ENCODE measurements around the gene CFAP54. TPM values are rescaled to one million over a fixed set of nuclear protein-coding genes. Genes with fewer than 3 reads are reported as not detected.

The CFAP54 gene
- polyA plus RNA-seq, 2 of the 4 experiments (the other 2 are of a cell fraction) = 0.70 to 1.2 TPM

DNA sequence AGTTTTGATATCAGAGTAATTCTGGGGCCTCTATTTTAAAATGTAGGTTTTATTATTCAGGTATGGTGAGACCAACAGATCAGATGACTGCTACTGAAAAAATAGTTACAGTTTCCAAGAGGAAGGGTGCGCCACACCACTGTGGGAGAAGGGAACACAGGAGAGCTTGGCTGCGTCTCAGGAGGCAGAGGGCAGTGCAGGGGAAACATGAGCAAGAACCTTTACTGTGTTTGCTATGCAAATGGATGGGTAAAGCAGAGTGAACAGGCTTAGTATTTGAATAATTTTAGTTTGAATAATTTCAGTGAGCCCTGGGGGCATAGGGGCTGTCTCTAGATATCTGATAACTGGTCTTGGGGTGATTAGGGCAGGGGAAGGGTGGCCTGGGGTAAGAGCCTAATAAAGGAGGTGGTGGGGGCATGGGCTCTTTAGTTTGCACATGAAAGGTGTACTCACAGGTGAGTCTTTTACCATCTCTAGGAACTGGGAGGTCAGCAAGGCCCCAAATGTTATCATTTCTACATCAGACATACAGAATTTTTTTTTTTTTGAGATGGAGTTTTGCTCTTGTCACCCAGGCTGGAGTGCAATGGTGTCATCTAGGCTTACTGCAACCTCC, 220.9 kb downstream of the CFAP54 start:
- FAIRE-seq = no peak
- peak; percentile 68 to 74; a peak in 5 of 6 replicates for ATAC-seq
- CTCF ChIA-PET = no interaction called here
- Histone ChIP-seq H3K4me1 (no peaks in the 10 kb centered on the region), H3K4me2 (no peak overlapping the region), H3K9me3 (no peaks in the 10 kb centered on the region), H3K27ac (no peak overlapping the region), H3K4me3 (no peak overlapping the region)
- POLR2A ChIA-PET = no interaction called here
- no peak for TF ChIP-seq MAFK (IDR thresholded peaks at IDR 0.05; ENCODE audit: partially characterized antibody)
- TF ChIP-seq FOSB (CRISPR knock-in tag; IDR thresholded peaks at IDR 0.05) = no peak
- no peak for TF ChIP-seq BHLHE40 (IDR thresholded peaks at IDR 0.05; ENCODE audit: low read depth, low read length)
- TF ChIP-seq SMC3 (IDR thresholded peaks at IDR 0.05) = no peak
- TF ChIP-seq RNF2 (IDR thresholded peaks at IDR 0.05; ENCODE audit: borderline replicate concordance, low read depth) = no peak
- TF ChIP-seq RAD21 (conservative IDR thresholded peaks at IDR 0.05 in 1 of 2, IDR thresholded peaks at IDR 0.05 in 1 of 2) = peak; percentile 15 to 43; a peak in 2 of 5 replicates
- DNase-seq (ENCODE audit: low read depth in 1 of 2, low spot score in 1 of 2) = peak in 1 of 2 experiments; percentile 31
- WGBS (ENCODE audit: missing lambda C conversion rate) = 47% methylated on average over 2 of the region's 2 CpGs

DNA sequence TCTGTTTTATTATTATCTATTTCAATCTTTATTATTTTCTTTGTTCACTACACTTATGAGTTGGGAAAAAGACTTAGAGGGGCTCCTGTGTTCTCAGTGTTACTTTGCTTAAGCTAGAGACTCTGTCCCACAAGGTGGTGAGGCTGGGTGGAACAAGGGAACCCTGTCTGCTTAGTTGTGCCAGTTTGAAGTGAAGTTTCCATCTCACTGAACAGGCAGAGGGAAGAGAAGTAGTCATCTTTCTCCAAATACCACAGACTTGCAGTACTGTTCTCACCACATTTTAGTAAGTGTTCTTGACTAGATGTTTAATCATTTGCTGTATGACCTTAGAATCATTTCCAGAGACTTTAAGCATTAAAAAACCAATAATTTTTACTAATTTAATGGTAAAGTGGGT, 222.0 kb downstream of the CFAP54 start:
- H3K4me3 ChIP-seq = no peak overlapping the region
- no peak overlapping the region for H3K27ac ChIP-seq
- no peaks in the 10 kb centered on the region for H3K4me1 ChIP-seq
- no peak for FAIRE-seq
- ChIA-PET POLR2A (no interaction called here), CTCF (no interaction called here)
- no peak for DNase-seq (ENCODE audit: low read depth in 1 of 2, low spot score in 1 of 2)
- H3K9me3 ChIP-seq = no peaks in the 10 kb centered on the region
- TF ChIP-seq, protein P1, sequence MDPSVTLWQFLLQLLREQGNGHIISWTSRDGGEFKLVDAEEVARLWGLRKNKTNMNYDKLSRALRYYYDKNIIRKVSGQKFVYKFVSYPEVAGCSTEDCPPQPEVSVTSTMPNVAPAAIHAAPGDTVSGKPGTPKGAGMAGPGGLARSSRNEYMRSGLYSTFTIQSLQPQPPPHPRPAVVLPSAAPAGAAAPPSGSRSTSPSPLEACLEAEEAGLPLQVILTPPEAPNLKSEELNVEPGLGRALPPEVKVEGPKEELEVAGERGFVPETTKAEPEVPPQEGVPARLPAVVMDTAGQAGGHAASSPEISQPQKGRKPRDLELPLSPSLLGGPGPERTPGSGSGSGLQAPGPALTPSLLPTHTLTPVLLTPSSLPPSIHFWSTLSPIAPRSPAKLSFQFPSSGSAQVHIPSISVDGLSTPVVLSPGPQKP (IDR thresholded peaks at IDR 0.05; ENCODE audit: low read depth, low read length) = no peak
- TF ChIP-seq, protein P2, sequence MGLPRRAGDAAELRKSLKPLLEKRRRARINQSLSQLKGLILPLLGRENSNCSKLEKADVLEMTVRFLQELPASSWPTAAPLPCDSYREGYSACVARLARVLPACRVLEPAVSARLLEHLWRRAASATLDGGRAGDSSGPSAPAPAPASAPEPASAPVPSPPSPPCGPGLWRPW (IDR thresholded peaks at IDR 0.05) = no peak
- TF ChIP-seq KDM5A (IDR thresholded peaks at IDR 0.05) = no peak
- TF ChIP-seq RFX5 (IDR thresholded peaks at IDR 0.05) = no peak
- TF ChIP-seq POLR2A (IDR thresholded peaks at IDR 0.05; ENCODE audit: low read length) = no peak
- no peak for TF ChIP-seq RCOR1 (IDR thresholded peaks at IDR 0.05; ENCODE audit: low read depth, low read length)
- no peak for TF ChIP-seq EHF (CRISPR knock-in tag; IDR thresholded peaks at IDR 0.05)
- no peak for TF ChIP-seq MAZ (IDR thresholded peaks at IDR 0.05; ENCODE audit: borderline replicate concordance, low read depth, low read length)
- TF ChIP-seq BHLHE40 (IDR thresholded peaks at IDR 0.05; ENCODE audit: low read depth, low read length) = no peak
- TF ChIP-seq, protein P3, sequence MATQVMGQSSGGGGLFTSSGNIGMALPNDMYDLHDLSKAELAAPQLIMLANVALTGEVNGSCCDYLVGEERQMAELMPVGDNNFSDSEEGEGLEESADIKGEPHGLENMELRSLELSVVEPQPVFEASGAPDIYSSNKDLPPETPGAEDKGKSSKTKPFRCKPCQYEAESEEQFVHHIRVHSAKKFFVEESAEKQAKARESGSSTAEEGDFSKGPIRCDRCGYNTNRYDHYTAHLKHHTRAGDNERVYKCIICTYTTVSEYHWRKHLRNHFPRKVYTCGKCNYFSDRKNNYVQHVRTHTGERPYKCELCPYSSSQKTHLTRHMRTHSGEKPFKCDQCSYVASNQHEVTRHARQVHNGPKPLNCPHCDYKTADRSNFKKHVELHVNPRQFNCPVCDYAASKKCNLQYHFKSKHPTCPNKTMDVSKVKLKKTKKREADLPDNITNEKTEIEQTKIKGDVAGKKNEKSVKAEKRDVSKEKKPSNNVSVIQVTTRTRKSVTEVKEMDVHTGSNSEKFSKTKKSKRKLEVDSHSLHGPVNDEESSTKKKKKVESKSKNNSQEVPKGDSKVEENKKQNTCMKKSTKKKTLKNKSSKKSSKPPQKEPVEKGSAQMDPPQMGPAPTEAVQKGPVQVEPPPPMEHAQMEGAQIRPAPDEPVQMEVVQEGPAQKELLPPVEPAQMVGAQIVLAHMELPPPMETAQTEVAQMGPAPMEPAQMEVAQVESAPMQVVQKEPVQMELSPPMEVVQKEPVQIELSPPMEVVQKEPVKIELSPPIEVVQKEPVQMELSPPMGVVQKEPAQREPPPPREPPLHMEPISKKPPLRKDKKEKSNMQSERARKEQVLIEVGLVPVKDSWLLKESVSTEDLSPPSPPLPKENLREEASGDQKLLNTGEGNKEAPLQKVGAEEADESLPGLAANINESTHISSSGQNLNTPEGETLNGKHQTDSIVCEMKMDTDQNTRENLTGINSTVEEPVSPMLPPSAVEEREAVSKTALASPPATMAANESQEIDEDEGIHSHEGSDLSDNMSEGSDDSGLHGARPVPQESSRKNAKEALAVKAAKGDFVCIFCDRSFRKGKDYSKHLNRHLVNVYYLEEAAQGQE (IDR thresholded peaks at IDR 0.05) = no peak
- TF ChIP-seq RAD21 (conservative IDR thresholded peaks at IDR 0.05 in 1 of 2, IDR thresholded peaks at IDR 0.05 in 1 of 2) = no peak
- no peak for TF ChIP-seq SMC3 (IDR thresholded peaks at IDR 0.05)
- no peak for TF ChIP-seq HOXB13 (CRISPR knock-in tag; IDR thresholded peaks at IDR 0.05; ENCODE audit: low read depth)
- TF ChIP-seq, protein P4, sequence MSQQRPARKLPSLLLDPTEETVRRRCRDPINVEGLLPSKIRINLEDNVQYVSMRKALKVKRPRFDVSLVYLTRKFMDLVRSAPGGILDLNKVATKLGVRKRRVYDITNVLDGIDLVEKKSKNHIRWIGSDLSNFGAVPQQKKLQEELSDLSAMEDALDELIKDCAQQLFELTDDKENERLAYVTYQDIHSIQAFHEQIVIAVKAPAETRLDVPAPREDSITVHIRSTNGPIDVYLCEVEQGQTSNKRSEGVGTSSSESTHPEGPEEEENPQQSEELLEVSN (IDR thresholded peaks at IDR 0.05; ENCODE audit: borderline replicate concordance, low read depth) = no peak
- TF ChIP-seq, protein P5, sequence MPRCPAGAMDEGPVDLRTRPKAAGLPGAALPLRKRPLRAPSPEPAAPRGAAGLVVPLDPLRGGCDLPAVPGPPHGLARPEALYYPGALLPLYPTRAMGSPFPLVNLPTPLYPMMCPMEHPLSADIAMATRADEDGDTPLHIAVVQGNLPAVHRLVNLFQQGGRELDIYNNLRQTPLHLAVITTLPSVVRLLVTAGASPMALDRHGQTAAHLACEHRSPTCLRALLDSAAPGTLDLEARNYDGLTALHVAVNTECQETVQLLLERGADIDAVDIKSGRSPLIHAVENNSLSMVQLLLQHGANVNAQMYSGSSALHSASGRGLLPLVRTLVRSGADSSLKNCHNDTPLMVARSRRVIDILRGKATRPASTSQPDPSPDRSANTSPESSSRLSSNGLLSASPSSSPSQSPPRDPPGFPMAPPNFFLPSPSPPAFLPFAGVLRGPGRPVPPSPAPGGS (IDR thresholded peaks at IDR 0.05) = no peak
- ATAC-seq = no peak
- no peak overlapping the region for H3K4me2 ChIP-seq
